SK-N-SH treated with all-trans-retinoic acid at 6 μM for 48 hours (cell line): ENCODE results near the gene DOCK2.

Experiments
- ARNTL ChIP-seq: fragments of 450-650 bp; formaldehyde crosslinking; IDR thresholded peaks from 2 replicates; pipeline ENCODE4 v1.5.0; 2020; ENCODE audit warnings: low read depth, mild to moderate bottlenecking, moderate library complexity, borderline replicate concordance
- ZC3H10 ChIP-seq: fragments of 250-450 bp; sonication (Bioruptor Pico); IDR thresholded peaks from 2 replicates; pipeline ENCODE4 v1.5.1; 2021; ENCODE audit warnings: mild to moderate bottlenecking, moderate library complexity
- TF ChIP-seq, protein P1 (sequence below): fragments of 250-450 bp; sonication (Bioruptor Pico); IDR thresholded peaks from 2 replicates; pipeline ENCODE4 v1.5.0; 2020; ENCODE audit warnings: mild to moderate bottlenecking, moderate library complexity
- TF ChIP-seq, protein P2 (sequence below): fragments of 250-450 bp; sonication (Bioruptor Pico); IDR thresholded peaks from 2 replicates; pipeline ENCODE4 v1.5.1; 2020; ENCODE audit warnings: low read depth, mild to moderate bottlenecking, moderate library complexity
- TF ChIP-seq, protein P3 (sequence below): fragments of 250-450 bp; sonication (Bioruptor Pico); IDR thresholded peaks from 2 replicates; pipeline ENCODE4 v1.8.0; 2020; ENCODE audit warnings: mild to moderate bottlenecking, moderate library complexity, borderline replicate concordance

DNA sequence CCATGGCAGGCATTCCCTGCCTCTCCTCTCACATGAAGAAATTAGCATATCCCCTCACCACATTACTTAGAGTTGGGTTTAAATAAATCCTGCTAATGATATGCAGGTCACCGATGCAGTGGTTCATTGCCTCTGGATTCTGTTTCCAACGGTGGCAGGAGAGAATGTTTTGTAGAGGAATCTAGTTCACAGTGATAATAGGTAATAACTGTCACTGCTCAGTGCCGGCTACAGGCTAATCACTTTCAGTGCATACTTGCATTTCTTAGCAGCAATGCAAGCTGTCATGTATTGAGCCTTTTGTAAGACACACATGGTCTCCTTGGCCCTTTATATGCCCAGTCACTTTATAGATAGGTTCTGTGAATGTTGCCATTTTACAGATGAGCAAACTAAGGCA is 402.8 kb downstream of the DOCK2 start:
- TF ChIP-seq, protein P1, sequence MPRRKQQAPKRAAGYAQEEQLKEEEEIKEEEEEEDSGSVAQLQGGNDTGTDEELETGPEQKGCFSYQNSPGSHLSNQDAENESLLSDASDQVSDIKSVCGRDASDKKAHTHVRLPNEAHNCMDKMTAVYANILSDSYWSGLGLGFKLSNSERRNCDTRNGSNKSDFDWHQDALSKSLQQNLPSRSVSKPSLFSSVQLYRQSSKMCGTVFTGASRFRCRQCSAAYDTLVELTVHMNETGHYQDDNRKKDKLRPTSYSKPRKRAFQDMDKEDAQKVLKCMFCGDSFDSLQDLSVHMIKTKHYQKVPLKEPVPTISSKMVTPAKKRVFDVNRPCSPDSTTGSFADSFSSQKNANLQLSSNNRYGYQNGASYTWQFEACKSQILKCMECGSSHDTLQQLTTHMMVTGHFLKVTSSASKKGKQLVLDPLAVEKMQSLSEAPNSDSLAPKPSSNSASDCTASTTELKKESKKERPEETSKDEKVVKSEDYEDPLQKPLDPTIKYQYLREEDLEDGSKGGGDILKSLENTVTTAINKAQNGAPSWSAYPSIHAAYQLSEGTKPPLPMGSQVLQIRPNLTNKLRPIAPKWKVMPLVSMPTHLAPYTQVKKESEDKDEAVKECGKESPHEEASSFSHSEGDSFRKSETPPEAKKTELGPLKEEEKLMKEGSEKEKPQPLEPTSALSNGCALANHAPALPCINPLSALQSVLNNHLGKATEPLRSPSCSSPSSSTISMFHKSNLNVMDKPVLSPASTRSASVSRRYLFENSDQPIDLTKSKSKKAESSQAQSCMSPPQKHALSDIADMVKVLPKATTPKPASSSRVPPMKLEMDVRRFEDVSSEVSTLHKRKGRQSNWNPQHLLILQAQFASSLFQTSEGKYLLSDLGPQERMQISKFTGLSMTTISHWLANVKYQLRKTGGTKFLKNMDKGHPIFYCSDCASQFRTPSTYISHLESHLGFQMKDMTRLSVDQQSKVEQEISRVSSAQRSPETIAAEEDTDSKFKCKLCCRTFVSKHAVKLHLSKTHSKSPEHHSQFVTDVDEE (CRISPR knock-in tag): no peak
- TF ChIP-seq, protein P2, sequence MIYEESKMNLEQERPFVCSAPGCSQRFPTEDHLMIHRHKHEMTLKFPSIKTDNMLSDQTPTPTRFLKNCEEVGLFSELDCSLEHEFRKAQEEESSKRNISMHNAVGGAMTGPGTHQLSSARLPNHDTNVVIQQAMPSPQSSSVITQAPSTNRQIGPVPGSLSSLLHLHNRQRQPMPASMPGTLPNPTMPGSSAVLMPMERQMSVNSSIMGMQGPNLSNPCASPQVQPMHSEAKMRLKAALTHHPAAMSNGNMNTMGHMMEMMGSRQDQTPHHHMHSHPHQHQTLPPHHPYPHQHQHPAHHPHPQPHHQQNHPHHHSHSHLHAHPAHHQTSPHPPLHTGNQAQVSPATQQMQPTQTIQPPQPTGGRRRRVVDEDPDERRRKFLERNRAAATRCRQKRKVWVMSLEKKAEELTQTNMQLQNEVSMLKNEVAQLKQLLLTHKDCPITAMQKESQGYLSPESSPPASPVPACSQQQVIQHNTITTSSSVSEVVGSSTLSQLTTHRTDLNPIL (CRISPR knock-in tag): no peak
- TF ChIP-seq, protein P3, sequence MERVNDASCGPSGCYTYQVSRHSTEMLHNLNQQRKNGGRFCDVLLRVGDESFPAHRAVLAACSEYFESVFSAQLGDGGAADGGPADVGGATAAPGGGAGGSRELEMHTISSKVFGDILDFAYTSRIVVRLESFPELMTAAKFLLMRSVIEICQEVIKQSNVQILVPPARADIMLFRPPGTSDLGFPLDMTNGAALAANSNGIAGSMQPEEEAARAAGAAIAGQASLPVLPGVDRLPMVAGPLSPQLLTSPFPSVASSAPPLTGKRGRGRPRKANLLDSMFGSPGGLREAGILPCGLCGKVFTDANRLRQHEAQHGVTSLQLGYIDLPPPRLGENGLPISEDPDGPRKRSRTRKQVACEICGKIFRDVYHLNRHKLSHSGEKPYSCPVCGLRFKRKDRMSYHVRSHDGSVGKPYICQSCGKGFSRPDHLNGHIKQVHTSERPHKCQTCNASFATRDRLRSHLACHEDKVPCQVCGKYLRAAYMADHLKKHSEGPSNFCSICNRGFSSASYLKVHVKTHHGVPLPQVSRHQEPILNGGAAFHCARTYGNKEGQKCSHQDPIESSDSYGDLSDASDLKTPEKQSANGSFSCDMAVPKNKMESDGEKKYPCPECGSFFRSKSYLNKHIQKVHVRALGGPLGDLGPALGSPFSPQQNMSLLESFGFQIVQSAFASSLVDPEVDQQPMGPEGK (CRISPR knock-in tag): no peak
- TF ChIP-seq ZC3H10: no peak
- no peak for TF ChIP-seq ARNTL
